Left forelimb (tissue), 1 donor: ENCODE measurements around the gene GBGT1.
"Not testable (repeated sequence)": the region's sequence is repeated elsewhere in the genome, so short reads cannot be mapped to it uniquely, and the experiment has no call there.

Experiments used
- DNase-seq: peaks from one replicate; pipeline ENCODE4 v3.0.0-alpha.2; 2018; ENCODE audit warnings: low spot score

Gene GBGT1

GRCh38 chr9:133195029-133195428 is 31.3 kb upstream of the GBGT1 start:
- no peak for DNase-seq

- no peak for DNase-seq
Measured at GRCh38 chr9:133194597-133194996, 30.9 kb upstream of the GBGT1 start.

- no peak for DNase-seq
Measured at GRCh38 chr9:133191989-133192388, 28.3 kb upstream of the GBGT1 start.

- DNase-seq: no peak
Measured at GRCh38 chr9:133189826-133190225, 26.1 kb upstream of the GBGT1 start.

GRCh38 chr9:133188843-133189180 is 25.1 kb upstream of the GBGT1 start:
- no peak for DNase-seq

- DNase-seq: no peak
Measured at GRCh38 chr9:133188006-133188842, 24.5 kb upstream of the GBGT1 start.

- no peak for DNase-seq
Measured at GRCh38 chr9:133187561-133188005, 23.9 kb upstream of the GBGT1 start.

GRCh38 chr9:133186736-133187135 is 23.0 kb upstream of the GBGT1 start:
- no peak for DNase-seq

- DNase-seq: no peak
Measured at GRCh38 chr9:133184971-133185370, 21.3 kb upstream of the GBGT1 start.

GRCh38 chr9:133182151-133182550 is 18.4 kb upstream of the GBGT1 start:
- no peak for DNase-seq

- no peak for DNase-seq
Measured at GRCh38 chr9:133181561-133181960, 17.8 kb upstream of the GBGT1 start.

- DNase-seq: no peak
Measured at GRCh38 chr9:133180953-133181352, 17.2 kb upstream of the GBGT1 start.

- DNase-seq: no peak
Measured at GRCh38 chr9:133173056-133173455, 9.3 kb upstream of the GBGT1 start.

GRCh38 chr9:133171161-133171961 is 7.6 kb upstream of the GBGT1 start:
- DNase-seq: no peak

- no peak for DNase-seq
Measured at GRCh38 chr9:133170716-133171115, 7.0 kb upstream of the GBGT1 start.

- not testable (repeated sequence) for DNase-seq
Measured at GRCh38 chr9:133169687-133170086, 6.0 kb upstream of the GBGT1 start.

- no peak for DNase-seq
Measured at GRCh38 chr9:133169102-133169501, 5.4 kb upstream of the GBGT1 start.

- no peak for DNase-seq
Measured at GRCh38 chr9:133168432-133168831, 4.7 kb upstream of the GBGT1 start.

GRCh38 chr9:133167769-133168168 is 4.1 kb upstream of the GBGT1 start:
- no peak for DNase-seq

GRCh38 chr9:133167096-133167730 is 3.5 kb upstream of the GBGT1 start:
- no peak for DNase-seq

GRCh38 chr9:133166392-133166791 is 2.7 kb upstream of the GBGT1 start:
- DNase-seq: no peak

- DNase-seq: no peak
Measured at GRCh38 chr9:133165452-133165730, 1.7 kb upstream of the GBGT1 start.

- DNase-seq: no peak
Measured at GRCh38 chr9:133164191-133164590, 477 bp upstream of the GBGT1 start.
